Spinal cord (tissue), 10 donors: ENCODE results near the gene PM20D2. TPM values are rescaled to one million over a fixed set of nuclear protein-coding genes. Genes with fewer than 3 reads are reported as not detected.

Experiments
- DNase-seq, 6 donors: peaks; one replicate each; pipeline versions ENCODE4 v3.0.0 to v3.0.0-alpha.2; 2013 to 2015; ENCODE audit warnings: low spot score in 6 of 6, low read depth in 4 of 6
- H3K27ac ChIP-seq: one replicate; pipeline ENCODE4 v1.5.1; 2013; ENCODE audit warnings: low read depth, low read length, control low read depth
- H3K27me3 ChIP-seq: one replicate; pipeline ENCODE4 v1.6.1; 2013; ENCODE audit warnings: low read length; ENCODE audit not compliant: control insufficient read depth, insufficient read depth
- H3K36me3 ChIP-seq: one replicate; pipeline ENCODE4 v1.6.1; 2013; ENCODE audit warnings: low read length; ENCODE audit not compliant: control insufficient read depth, insufficient read depth
- H3K4me1 ChIP-seq: one replicate; pipeline ENCODE4 v1.6.1; 2013; ENCODE audit warnings: low read length; ENCODE audit not compliant: control insufficient read depth, insufficient read depth
- H3K4me3 ChIP-seq: one replicate; pipeline ENCODE4 v1.5.1; 2013; ENCODE audit warnings: low read depth, low read length, control low read depth
- H3K9me3 ChIP-seq: one replicate; pipeline ENCODE4 v1.6.1; 2013; ENCODE audit warnings: low read length; ENCODE audit not compliant: control insufficient read depth, insufficient read depth
- WGBS: methylation state at CpG from one replicate; pipeline ENCODE4 v1.1.5; 2013; ENCODE audit warnings: missing lambda C conversion rate; ENCODE audit not compliant: insufficient coverage; 5-methylcytosine and 5-hydroxymethylcytosine counted together
- polyA plus RNA-seq, 2 donors: library from polyadenylated mRNA; unstranded; fragments of 120-200 nt; gene quantifications; one replicate each; pipeline ENCODE4 v1.2.1, GENCODE V29; 2013; ENCODE audit not compliant: insufficient read length in 2 of 2
- total RNA-seq, 2 donors: library from RNA; depleted of rRNA in 1 of 2; stranded (reverse); fragments of 120-200 nt in 1 of 2; fragments of >200 nt in 1 of 2; gene quantifications; one replicate each; pipeline versions ENCODE4 v1.2.3 to v1.2.4, GENCODE V29; 2013 to 2014
- donor health status: healthy.

PM20D2 gene
- total and polyA plus RNA-seq, 4 donors, result 12.3 to 20.9 (median 16.7) TPM

- Histone ChIP-seq H3K9me3 (no peaks in the 10 kb centered on the region), H3K4me3 (no peak overlapping the region), H3K36me3 (no peaks in the 10 kb centered on the region), H3K4me1 (peaks cover 3% of the 10 kb centered on the region), H3K27me3 (no peaks in the 10 kb centered on the region), H3K27ac (no peak overlapping the region)
- DNase-seq, result no peak
- 64% methylated on average over 3 of the region's 5 CpGs for WGBS
Observed at GRCh38 chr6:89212472-89212871, 66.6 kb downstream of the PM20D2 start.

- Histone ChIP-seq H3K27me3 (no peaks in the 10 kb centered on the region), H3K4me1 (no peaks in the 10 kb centered on the region), H3K9me3 (no peaks in the 10 kb centered on the region), H3K27ac (no peak overlapping the region), H3K36me3 (no peaks in the 10 kb centered on the region), H3K4me3 (no peak overlapping the region)
- no peak for DNase-seq
Observed at GRCh38 chr6:89214197-89214596, 68.3 kb downstream of the PM20D2 start.

Other genes starting within 250 kb of the PM20D2 start
- gene RNGTT, start 182.4 kb upstream of the PM20D2 start, total RNA-seq, result 10 to 100 TPM; 24.9 to 34.4 TPM
- gene RNGTT, start 182.4 kb upstream of the PM20D2 start, polyA plus RNA-seq, result 10 to 100 TPM; 13.1 to 16.8 TPM
- gene PNRC1, start 65.3 kb upstream of the PM20D2 start, total RNA-seq, result 100 to 1,000 TPM; 101 to 121 TPM
- 10 to 100 TPM; 71.0 to 80.4 TPM for gene PNRC1, start 65.3 kb upstream of the PM20D2 start, polyA plus RNA-seq
- 10 to 100 TPM; 12.1 to 28.2 TPM for gene SRSF12, start 28.0 kb upstream of the PM20D2 start, total RNA-seq
- 10 to 100 TPM; 26.7 to 27.8 TPM for gene SRSF12, start 28.0 kb upstream of the PM20D2 start, polyA plus RNA-seq
- gene GABRR1, start 71.3 kb downstream of the PM20D2 start, total RNA-seq, result under 1 TPM in 1 of 2 donors, not detected in 1; 0.20 TPM
- under 1 TPM; 0.29 to 0.35 TPM for gene GABRR1, start 71.3 kb downstream of the PM20D2 start, polyA plus RNA-seq
- under 1 TPM; 0.39 to 0.89 TPM for gene GABRR2, start 169.2 kb downstream of the PM20D2 start, total RNA-seq
- under 1 TPM; 0.40 to 0.72 TPM for gene GABRR2, start 169.2 kb downstream of the PM20D2 start, polyA plus RNA-seq
- 10 to 100 TPM; 38.1 to 48.5 TPM for gene UBE2J1, start 206.7 kb downstream of the PM20D2 start, total RNA-seq
- 10 to 100 TPM; 52.6 to 66.0 TPM for gene UBE2J1, start 206.7 kb downstream of the PM20D2 start, polyA plus RNA-seq